Fibroblast of upper back skin (primary cell): ENCODE data around the gene MRPS18B.
"Not testable (repeated sequence)": the region's sequence is repeated elsewhere in the genome, so short reads cannot be mapped to it uniquely, and the experiment has no call there.

Experiments used
- DNase-seq: peaks from one replicate; pipeline ENCODE4 v3.0.0-alpha.2; 2013

The MRPS18B gene

GRCh38 chr6:30644769-30645168, 27.1 kb downstream of the MRPS18B start:
- no peak for DNase-seq

GRCh38 chr6:30645989-30646388, 28.3 kb downstream of the MRPS18B start:
- no peak for DNase-seq

DNA sequence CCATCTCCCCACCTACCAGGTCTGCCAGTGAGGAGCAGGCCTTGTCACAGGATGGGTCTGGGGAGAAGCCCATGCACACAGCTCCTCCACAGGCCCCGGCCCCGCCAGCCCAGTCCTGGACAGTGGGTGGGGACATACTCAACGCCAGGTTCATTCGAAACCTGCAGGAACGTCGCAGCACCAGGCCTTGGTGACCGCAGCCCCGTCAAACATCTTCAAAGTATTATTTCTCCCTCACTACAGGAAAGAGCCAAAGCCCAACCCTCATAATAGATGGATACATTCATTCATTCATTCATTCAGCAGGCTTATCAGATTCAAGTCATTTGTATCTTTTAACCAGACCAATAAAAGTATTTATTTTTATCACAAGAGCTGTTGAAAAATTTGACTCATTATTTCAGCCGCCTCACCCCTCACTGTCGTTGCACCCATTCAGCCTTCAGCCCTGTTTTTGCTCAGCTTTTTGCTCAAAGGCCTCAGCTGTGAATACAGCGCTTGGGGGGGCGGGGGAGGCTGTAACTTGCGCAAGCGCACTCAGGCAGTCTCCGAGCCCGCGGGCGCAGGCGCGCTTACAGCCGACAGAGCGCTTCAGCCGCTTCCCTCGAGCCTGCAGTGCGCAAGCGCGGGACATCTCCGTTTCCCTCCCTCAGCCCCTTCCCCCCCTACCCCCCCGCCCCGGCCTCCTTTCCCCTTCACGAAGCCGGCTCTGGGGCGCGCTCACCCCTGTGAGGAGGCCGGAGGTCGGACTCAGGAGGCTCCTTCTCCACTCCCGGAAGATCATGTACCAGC, 29.0 kb downstream of the MRPS18B start, which contains the start of gene C6orf136:
C6orf136 (plus strand) TSS at position 684 of the 792 bp plus-strand sequence; CDS start at position 783, 99 bp downstream.
- DNase-seq = peak; percentile 92

GRCh38 chr6:30647242-30648116, 29.8 kb downstream of the MRPS18B start:
- DNase-seq = peak; percentile 40

- DNase-seq = no peak
Observed at GRCh38 chr6:30651143-30651542, 33.5 kb downstream of the MRPS18B start.

- no peak for DNase-seq
Observed at GRCh38 chr6:30654798-30655742, 37.4 kb downstream of the MRPS18B start.

DNA sequence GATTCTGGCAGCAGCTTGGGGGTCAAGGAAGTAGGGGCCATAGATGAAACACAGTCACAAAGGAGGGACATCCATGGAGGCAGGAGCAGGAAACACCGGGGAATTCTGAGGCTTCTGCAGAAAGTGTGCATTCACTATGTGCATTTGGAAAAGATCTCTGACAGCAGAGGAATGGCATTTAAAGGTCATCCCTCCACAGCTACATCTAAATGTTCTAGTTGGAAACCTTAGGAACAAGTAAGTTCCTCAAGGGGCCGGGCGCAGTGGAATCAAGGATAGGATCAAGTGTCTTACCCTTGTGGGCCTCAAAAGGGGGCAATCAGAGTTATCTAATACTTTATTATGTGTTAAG, 38.1 kb downstream of the MRPS18B start:
- DNase-seq = no peak

DNA sequence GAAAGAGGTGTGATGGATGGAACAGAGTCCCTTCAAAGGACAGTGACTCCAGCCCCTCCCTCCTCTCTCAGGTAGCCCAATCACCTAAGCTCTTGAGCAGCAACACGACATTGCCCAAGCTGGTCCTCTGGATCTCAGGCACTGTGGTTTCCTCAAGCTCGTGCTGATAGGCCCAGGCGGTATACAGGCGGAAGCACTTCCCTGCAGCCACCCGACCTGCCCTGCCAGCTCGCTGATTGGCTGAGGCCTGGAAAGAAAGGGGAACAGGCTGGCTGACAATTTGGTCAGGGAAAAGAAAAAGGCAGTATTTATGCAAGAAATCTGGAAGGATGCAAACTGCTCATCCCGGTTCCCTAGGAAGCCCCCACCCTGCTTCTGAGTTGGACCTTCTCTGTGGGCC, 38.9 kb downstream of the MRPS18B start:
- DNase-seq = no peak

GRCh38 chr6:30657454-30657853, 39.8 kb downstream of the MRPS18B start:
- DNase-seq = no peak

DNA sequence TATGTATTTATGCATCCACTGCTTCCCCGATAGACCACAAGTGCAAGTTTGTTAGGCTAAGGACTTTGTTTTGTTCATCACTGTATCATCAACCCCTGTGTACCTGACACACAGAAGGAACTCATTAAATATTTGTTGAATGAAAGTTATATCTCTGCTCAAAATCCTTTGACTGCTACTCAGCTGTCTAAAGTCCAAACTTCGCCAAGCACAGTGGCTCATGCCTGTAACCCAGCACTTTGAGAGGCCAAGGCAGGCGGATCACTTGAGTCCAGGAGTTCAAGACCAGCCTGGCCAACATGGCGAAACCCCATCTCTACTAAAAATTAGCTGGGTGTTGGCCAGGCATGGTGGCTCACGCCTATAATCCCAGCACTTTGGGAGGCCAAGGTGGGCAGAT, 40.3 kb downstream of the MRPS18B start:
- DNase-seq = not testable (repeated sequence)

DNA sequence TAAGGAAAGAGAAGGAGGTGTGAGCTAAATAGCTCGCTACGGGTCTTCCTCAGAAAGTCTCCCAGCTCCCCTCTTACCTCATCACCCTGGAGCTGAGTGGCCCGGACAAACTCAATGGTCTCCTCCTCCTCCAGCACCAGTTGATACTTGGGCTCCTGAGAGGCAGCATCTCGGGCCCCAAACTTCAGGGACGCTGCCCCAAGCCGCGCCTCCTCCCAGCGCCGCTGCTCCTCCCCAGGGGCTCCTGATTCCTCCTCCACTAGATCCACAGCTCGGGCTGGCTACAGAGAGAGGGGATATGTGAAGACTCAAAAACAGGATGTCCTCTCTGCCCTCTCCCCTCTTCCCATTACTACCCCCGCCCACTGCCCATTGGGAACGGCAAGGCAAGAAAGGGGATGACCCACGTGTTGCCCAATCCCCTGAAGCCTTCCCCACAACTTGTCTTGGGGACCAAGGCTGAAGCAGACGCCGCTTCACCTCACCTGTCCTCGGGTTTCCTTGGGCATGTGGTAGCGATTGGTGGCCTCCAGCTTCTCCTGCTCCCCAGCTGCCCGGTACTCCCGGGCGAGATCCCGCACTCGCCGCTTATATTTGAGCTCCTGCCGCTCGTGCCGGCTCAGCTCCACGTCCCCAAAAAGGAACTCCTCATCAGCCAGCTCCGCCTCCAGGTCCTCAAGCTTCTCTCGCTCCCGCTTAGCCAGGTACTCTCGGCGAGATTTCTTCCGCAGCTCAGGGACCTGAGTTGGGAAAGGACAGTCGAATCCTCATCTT, 47.5 kb downstream of the MRPS18B start:
- DNase-seq = no peak

GRCh38 chr6:30666300-30666699, 48.7 kb downstream of the MRPS18B start:
- DNase-seq = not testable (repeated sequence)

DNA sequence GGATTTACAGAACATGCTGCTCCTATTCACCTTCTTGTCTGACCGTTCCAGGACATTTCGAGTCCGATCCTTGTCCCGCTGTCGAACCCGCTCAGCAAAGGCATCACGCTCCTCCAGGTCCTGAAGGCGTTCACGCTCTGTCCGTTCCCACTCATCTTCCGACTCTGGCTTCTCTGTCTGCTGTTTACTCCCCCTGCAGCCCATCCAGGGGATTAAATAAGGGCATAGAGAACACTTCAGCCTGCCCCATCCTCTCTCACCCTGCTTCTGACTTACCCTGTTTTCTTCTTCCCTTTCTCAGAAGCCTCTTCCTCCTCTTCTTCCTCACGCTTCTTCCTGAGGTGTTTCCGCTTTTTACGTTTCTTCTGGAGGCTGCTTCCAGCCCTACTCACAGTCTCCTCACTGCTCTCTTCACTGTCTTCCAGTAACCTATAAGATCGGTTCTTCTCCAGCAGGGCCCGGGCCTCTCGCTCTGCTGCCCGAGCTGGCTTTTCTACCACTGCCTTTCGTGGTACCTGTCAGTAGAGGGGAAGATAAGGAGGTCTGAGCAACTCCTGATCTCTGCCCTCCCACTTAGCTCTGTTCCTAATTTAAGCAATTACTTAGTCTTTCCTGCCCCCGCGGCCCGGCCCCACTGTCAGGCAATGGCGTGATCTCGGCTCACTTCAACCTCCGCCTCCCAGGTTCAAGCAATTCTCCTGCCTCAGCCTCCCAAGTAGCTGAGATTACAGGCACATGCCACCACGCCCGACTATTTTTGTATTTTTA, 53.3 kb downstream of the MRPS18B start:
- DNase-seq = no peak

DNA sequence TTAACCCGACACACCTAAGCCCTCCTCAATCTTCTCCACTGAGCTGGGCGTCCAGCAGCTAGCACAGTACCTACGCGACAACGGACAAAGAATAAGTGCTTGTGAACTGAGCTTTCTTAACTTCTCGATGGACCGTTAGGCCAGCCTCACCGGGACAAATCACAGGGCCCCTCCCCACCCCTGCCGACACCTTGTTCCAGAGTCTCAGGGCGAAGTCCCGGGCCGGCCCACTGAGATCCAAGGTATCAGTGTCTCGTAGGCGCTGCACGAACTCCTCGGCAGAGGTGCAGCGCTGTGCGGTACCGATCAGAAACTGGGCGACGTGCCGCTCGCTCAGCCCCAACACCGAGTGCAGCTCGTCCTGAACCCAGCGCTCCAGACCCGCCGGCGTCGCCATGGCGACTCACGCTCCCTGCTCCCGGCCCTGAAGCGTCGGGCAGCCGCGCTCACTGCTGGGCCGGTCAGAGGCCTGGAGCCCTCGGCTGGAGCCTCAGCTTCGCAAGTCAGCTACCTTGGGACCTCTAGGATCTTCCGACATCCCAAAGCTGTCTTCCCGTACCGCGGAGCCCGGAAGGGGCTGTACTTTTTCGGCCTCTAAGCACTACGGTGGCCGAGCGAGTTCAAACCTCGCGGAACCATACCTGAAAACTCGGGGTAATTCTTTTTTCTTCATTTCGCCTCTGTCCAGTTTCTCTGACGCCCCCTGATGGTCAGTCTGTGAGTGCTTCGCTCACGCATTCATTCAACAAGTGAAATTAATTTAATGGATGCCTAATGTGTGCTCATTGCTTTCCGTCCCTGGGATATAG, 55.0 kb downstream of the MRPS18B start, which contains the start of gene DHX16:
DHX16 (minus strand) TSS at position 562 of the 809 bp plus-strand sequence; CDS start at position 397, 165 bp downstream.
- peak; percentile 98 for DNase-seq
